OCI-M1 (cell line): ENCODE data around the gene AOAH.
A peak's percentile ranks its signal among the peaks of the same experiment; 100 is the strongest.

ENCODE experiments used
- DNase-seq: peaks from one replicate; lab custom pipeline; 2025; lab: John Stamatoyannopoulos, UW

AOAH gene

GRCh38 chr7:36690514-36691187, 33.6 kb downstream of the AOAH start:
- DNase-seq: no peak

DNA sequence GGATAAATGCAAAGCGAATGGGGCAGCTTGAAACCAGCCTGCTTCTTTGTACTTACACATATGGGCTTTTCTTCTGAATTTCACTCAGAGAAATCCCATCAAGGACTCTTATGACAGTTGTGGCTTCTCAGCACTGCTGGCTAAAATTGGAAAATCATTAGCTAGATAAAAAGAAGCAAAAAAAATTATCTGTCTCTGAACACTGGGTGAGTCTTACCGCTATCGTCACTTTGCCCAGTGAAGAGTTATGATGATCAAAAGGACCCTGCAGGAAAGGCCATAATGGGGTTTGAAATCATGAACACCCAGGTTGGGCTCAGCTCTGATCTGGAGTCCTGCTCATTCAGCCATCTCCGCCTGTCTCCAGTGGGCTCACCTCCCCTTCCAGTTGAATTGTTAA, 34.3 kb downstream of the AOAH start:
- no peak for DNase-seq

- DNase-seq: no peak
Measured at GRCh38 chr7:36686499-36686898, 37.8 kb downstream of the AOAH start.

GRCh38 chr7:36684954-36685353, 39.3 kb downstream of the AOAH start:
- DNase-seq: no peak

DNA sequence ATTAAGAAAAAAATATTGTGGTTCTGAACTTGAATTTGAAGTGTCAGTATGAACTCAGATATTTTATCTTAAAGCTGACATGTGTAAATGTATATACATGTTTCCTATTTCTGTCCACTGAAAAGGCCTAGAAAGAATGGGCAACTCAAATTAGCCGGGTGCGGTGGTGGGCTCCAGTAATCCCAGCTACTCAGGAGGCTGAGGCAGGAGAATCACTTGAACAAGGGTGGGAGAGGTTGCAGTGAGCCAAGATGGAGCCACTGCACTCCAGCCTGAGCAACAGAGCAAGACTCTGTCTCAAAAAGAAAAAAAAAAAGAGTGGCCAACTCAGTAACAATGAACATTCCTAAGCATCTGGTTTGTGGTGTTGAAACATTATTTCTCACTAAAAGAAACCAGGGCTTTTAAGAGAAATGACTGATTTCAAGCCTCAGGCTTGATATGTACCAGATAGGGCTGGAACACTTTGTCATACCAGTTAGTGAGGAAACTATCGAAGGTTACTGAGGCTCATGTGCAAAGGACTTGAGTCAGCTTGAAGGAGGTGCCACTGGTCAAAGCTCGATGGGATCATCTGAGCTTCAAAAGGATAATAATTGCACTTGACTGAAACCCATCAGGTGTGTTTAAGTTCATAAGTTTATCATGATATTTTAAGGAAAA, 40.5 kb downstream of the AOAH start:
- no peak for DNase-seq

DNA sequence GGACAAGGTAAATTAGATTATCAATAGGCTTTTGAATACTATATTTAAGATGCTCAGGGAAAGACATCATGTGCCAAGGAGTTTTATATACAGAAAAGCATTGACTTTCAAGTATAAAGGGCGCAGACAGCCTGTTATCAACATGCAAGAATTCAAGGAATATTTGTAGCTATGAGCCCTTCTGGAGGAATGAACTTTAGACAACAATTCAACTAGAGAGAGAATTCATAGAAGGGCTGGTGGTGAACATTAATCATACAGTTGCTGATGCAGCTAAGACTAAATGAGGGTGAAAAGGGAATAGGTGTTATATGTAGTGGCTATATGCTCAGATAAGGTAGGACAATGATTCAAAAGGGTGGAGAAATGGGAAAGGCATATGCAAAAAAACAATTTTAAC, 41.2 kb downstream of the AOAH start:
- no peak for DNase-seq

- no peak for DNase-seq
Measured at GRCh38 chr7:36682102-36682501, 42.2 kb downstream of the AOAH start.

- DNase-seq: no peak
Measured at GRCh38 chr7:36677769-36678437, 46.4 kb downstream of the AOAH start.

DNA sequence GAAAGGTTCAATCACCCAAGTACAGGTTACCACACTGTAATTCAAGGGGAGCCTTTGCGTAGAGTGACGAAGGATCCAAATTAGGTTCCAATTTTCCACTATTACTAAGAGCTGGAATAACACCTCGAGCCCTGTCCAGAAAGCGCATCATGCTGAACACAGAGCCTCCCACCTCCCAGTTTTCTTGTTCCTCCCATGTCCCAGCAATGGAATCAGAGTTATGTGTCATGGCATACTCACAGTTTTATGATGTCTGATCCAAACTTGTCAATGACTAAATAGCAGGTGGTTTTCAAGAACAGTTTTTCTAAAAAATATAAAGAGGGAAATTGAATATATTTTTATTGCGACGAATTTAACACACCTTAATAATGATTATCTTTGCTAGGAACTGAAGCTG, 50.6 kb downstream of the AOAH start:
- DNase-seq: no peak

DNA sequence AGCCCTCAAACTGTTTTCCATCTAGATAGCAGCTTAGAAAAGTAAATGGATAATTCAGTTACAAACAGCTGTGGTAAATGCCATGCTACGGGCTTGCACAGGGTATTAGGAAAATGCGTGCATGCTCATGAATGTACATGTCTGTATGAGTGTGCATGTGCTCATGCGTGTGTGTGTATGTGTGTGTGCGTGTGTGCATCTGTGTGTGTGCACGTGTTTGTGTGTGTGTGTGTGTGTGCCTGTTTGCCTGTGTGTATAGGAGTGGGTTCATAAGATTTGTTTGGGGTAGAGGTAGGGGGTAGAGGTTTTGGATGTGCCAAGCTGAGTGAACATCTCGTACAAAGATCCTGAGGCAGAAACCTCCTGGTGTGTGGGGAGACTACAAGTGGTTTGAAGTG, 52.9 kb downstream of the AOAH start:
- DNase-seq: no peak

DNA sequence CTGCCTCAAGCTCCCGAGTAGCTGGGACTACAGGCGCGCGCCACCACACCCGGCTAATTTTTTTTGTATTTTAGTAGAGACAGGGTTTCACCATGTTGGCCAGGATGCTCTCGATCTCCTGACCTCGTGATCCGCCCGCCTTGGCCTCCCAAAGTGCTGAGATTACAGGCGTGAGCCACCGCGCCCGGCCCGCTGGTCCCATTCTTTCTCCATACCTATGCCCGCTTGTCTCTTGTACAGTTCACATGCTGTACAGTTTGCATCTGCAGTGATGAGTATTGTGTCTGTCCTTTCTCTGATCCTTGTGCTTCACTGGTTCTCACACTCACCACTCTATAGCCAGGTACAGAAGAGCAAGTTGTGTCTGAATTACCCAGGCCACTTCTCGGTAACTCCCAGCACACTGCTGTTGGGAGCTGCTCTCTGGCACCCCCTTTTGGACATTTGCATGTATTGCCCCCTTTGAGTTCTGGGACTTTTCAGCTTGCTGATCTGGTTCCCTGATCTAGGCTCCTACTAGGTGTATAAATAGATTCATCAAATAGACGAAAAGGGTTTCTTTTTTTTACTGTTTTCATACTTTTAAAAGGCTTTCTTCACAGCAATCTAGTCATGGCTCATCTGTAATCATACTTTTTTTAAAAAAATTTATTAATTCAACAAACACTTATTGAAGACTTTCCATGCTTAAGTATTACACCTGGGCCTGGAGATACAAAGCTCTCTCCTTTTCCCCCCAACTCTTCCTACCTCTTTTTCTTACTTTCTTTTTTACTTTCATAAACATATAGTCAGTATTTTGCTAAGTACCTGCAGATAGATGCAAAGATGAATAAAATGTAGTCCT, 53.5 kb downstream of the AOAH start:
- DNase-seq: peak; percentile 84

DNA sequence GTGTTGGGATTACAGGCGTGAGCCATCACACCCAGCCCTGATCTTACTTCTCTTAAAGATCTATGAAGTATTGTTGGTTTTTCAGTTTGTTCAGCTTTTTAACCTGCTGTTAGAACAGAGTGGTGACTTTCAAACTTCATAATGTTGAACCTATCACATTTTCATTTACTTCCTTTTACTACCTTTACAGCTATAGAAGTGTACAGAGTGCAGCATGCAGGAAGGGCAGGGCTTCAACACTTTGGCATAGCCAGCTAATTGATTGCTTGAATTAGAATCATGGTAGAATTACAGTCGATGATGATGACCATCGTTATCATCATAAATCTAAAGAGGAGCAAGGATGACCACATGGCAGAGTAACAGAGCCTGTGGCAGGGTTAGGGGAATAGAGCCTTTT, 55.5 kb downstream of the AOAH start:
- no peak for DNase-seq

DNA sequence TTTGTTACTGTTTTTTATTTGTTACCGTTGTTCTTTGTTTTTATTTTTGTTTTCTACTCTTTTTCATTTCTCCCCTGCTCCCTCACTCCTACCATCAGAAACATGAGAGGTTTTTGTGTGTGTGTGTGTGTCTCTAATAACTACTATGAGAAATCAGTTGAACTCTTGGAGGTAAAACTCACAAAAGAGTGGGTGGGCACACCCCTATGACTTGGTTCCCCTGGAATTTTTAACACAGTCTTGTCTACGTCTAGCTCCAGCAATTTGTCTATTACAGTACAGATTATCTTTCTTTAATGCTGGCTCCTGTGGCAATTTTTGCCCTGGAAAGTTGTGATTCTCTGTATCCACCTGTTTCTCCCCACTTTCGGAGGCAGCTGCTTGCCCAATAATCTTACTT, 56.2 kb downstream of the AOAH start:
- no peak for DNase-seq

DNA sequence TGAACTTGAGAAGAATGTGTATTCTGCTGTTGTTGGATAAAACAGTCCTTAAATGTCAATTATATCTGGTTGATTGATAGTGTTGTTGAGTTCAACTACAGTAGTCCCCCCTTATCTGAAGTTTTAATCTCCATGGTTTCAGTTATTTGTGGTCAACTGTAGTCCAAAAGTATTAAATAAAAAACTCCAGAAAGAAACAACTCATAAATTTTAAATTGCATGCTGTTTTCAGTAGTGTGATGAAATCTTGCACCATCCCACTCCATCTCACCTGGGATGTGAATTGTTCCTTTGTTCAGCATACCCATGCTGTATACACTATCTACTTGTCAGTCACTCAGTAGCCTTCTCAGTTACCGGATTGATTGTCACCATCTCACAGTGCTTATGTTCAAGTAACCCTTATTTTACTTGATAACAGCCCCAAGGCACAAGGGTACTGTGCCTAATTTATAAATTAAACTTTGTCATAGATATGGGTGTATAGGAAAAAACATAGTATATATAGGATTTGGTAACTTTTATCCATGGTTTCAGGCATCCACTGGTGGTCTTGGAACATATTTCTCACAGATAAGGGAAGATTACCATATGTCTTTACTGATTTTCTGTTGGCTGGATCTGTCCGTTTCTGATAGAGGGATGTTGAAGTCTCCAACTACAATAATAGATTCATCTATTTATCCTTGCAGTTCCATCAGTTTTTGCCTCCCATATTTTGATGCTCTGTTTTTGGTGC, 57.1 kb downstream of the AOAH start:
- DNase-seq: peak; percentile 39

- no peak for DNase-seq
Measured at GRCh38 chr7:36663481-36663880, 60.8 kb downstream of the AOAH start.

DNA sequence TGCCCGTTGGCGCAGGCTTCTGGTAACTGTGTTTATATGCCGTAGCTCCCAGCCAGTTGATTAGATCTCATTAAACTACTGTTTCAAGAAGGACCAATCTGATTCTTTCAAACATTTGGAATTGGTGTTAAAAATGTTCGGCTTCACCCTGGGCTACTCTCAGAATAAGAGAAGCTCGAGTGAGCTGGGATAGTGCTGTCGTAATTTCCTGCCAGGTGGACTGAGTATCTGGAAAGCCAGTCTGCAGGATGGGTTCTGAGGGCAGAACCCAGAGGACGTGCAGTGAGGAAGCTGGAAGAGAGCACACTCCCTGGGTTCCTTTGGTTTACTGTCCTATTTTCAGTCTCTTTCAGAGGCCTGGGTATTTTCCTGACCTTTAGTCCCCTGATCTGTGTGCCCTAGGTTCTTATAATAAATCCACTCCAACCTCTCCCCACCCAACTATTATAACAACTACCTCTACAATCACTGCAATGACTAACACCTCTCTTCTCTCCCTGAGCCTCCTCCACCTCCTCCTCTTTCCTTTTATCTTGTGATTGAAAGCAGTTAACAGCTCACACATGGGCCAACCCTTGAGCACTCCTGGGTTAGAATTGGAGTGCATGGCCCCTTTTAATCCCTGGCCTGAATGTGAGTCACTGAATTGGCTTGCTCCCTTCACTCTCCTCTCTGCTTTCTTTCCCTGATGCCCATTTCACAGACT, 63.0 kb downstream of the AOAH start:
- DNase-seq: no peak

DNA sequence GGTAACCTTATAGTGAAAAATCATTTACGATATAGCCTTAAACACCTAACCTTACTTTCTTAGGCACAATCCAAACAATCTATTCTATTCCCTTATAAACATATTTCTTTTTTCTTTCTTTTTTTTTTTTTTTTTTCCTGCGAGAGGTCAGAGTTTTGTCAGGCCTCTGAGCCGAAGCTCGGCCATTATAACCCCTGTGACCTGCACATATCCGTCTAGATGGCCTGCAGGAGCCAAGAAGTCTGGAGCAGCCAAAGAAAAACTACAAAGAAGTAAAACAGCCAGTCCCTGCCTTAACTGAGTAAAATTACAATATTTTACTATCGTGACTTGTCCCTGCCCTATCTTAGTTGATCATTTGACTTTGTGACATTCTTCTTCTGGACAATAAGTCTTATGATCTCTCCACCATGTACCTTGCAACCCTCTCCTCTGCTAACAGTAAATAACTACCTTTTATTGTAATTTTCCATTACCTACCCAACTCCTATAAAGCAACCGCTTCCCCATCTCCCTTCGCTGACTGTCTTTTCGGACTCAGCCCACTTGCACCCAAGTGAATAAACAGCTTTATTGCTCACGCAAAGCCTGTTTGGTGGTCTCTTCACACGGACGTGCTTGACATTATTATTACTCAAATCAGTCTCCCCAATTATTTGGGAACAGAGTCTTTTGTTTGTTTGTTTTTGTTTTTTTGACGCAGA, 64.5 kb downstream of the AOAH start:
- DNase-seq: no peak

DNA sequence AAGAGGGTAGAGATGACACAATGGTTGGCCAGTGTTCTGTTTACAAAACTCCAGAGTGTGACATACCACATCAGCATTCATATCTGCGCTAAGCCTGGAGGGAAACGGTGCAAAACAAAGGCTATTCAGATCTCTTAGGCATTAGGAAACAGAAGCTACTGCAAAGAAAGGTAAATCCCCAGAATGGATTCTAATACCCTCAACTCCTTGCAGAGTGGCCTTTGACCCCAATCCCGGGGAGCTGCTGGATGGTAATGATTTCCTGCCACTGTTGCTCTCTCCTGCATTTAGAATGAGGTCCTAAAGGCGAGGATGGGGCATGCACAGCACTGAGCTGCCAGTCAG, 65.2 kb downstream of the AOAH start:
- DNase-seq: no peak

- DNase-seq: no peak
Measured at GRCh38 chr7:36658335-36659171, 65.7 kb downstream of the AOAH start.
